Calu3 (cell line): ENCODE data around the gene MACROD2. TPM values are rescaled to one million over a fixed set of nuclear protein-coding genes. Genes with fewer than 3 reads are reported as not detected.

Source experiments
- BruUV-seq: library from RNA; stranded (reverse); fragments of 400-500 nt; replicated peaks from 2 replicates; lab custom pipeline; 2021; lab: Mats Ljungman, UMichigan
- CTCF ChIA-PET: fragments of 300-600 bp; sonication (Branson Sonifier 250); formaldehyde crosslinking; loops from one replicate; lab custom pipeline; 2022; ENCODE audit warnings: antibody characterized with exemption; lab: Charles Lee
- DNase-seq: peaks from one replicate; pipeline ENCODE4 v3.0.0; 2022
- H3K27ac Mint-ChIP-seq: one replicate; pipeline ENCODE4 v1.8.0; 2022; ENCODE audit warnings: mixed read lengths; ENCODE audit not compliant: unreplicated experiment
- H3K27me3 Mint-ChIP-seq: one replicate; pipeline ENCODE4 v1.8.0; 2022; ENCODE audit warnings: mixed read lengths; ENCODE audit not compliant: unreplicated experiment
- H3K36me3 Mint-ChIP-seq: one replicate; pipeline ENCODE4 v1.8.0; 2022; ENCODE audit warnings: mild to moderate bottlenecking, moderate library complexity, mixed read lengths; ENCODE audit not compliant: insufficient read depth, unreplicated experiment
- H3K4me1 Mint-ChIP-seq: one replicate; pipeline ENCODE4 v1.8.0; 2022; ENCODE audit warnings: mild to moderate bottlenecking, low read depth, mixed read lengths; ENCODE audit not compliant: unreplicated experiment
- H3K4me3 Mint-ChIP-seq: one replicate; pipeline ENCODE4 v1.8.0; 2022; ENCODE audit warnings: mild to moderate bottlenecking, low read depth, moderate library complexity, mixed read lengths; ENCODE audit not compliant: unreplicated experiment
- H3K9me3 Mint-ChIP-seq: one replicate; pipeline ENCODE4 v1.8.0; 2022; ENCODE audit warnings: low read depth, mixed read lengths; ENCODE audit not compliant: unreplicated experiment
- CTCF ChIP-seq: fragments of 200-600 bp; IDR thresholded peaks from one replicate; pipeline ENCODE4 v1.8.0; 2022; ENCODE audit warnings: antibody characterized with exemption; ENCODE audit not compliant: unreplicated experiment
- intact Hi-C: fragments of 100-400 bp; cut with micrococcal nuclease; formaldehyde crosslinking; loops from one replicate; pipeline ENCODE4 v1.10.0; 2022; ENCODE audit not compliant: unreplicated experiment
- total RNA-seq: library from RNA; stranded (reverse); gene quantifications from 2 replicates; pipeline ENCODE4 v1.2.3, GENCODE V29; 2022

Gene MACROD2
- total RNA-seq, 1 experiment from 2014 or later: 29.4 TPM

GRCh38 chr20:15445056-15445840 is 1449.9 kb downstream of the MACROD2 start:
- Mint-ChIP-seq H3K4me3 (no peak overlapping the region), H3K9me3 (no peaks in the 10 kb centered on the region), H3K27ac (no peak overlapping the region), H3K36me3 (no peaks in the 10 kb centered on the region), H3K4me1 (no peaks in the 10 kb centered on the region), H3K27me3 (no peaks in the 10 kb centered on the region)
- BruUV-seq: no TSS peak
- TF ChIP-seq CTCF: no peak
- no peak for DNase-seq
- intact Hi-C loops: no loop called here
- CTCF ChIA-PET: no interaction called here

GRCh38 chr20:15446373-15446772 is 1451.1 kb downstream of the MACROD2 start:
- CTCF ChIA-PET: no interaction called here
- H3K36me3 Mint-ChIP-seq: no peaks in the 10 kb centered on the region
- no TSS peak for BruUV-seq
- DNase-seq: no peak
- H3K4me3 Mint-ChIP-seq: no peak overlapping the region
- no peaks in the 10 kb centered on the region for H3K4me1 Mint-ChIP-seq
- no peaks in the 10 kb centered on the region for H3K27me3 Mint-ChIP-seq
- TF ChIP-seq CTCF: no peak
- intact Hi-C loops: no loop called here
- H3K27ac Mint-ChIP-seq: no peak overlapping the region
- H3K9me3 Mint-ChIP-seq: no peaks in the 10 kb centered on the region

- intact Hi-C loops: no loop called here
- no peak overlapping the region for H3K27ac Mint-ChIP-seq
- H3K4me1 Mint-ChIP-seq: no peaks in the 10 kb centered on the region
- no peaks in the 10 kb centered on the region for H3K27me3 Mint-ChIP-seq
- H3K9me3 Mint-ChIP-seq: no peaks in the 10 kb centered on the region
- H3K4me3 Mint-ChIP-seq: no peak overlapping the region
- CTCF ChIA-PET: no interaction called here
- H3K36me3 Mint-ChIP-seq: no peaks in the 10 kb centered on the region
- DNase-seq: no peak
- TF ChIP-seq CTCF: no peak
- BruUV-seq: no TSS peak
Measured at GRCh38 chr20:15447549-15447948, 1452.2 kb downstream of the MACROD2 start.

- no TSS peak for BruUV-seq
- CTCF ChIA-PET: no interaction called here
- H3K36me3 Mint-ChIP-seq: no peaks in the 10 kb centered on the region
- no peaks in the 10 kb centered on the region for H3K27me3 Mint-ChIP-seq
- no peaks in the 10 kb centered on the region for H3K4me1 Mint-ChIP-seq
- no peaks in the 10 kb centered on the region for H3K9me3 Mint-ChIP-seq
- H3K4me3 Mint-ChIP-seq: no peak overlapping the region
- no peak for DNase-seq
- no peak overlapping the region for H3K27ac Mint-ChIP-seq
- no peak for TF ChIP-seq CTCF
- intact Hi-C loops: no loop called here
Measured at GRCh38 chr20:15449061-15449460, 1453.7 kb downstream of the MACROD2 start.
